Measurements from ENCODE around the gene NSFL1C. TPM values are rescaled to one million over a fixed set of nuclear protein-coding genes. Genes with fewer than 3 reads are reported as not detected.

NSFL1C gene
- total RNA-seq, 1 donor from 2014 or later: 80.1 TPM

DNA sequence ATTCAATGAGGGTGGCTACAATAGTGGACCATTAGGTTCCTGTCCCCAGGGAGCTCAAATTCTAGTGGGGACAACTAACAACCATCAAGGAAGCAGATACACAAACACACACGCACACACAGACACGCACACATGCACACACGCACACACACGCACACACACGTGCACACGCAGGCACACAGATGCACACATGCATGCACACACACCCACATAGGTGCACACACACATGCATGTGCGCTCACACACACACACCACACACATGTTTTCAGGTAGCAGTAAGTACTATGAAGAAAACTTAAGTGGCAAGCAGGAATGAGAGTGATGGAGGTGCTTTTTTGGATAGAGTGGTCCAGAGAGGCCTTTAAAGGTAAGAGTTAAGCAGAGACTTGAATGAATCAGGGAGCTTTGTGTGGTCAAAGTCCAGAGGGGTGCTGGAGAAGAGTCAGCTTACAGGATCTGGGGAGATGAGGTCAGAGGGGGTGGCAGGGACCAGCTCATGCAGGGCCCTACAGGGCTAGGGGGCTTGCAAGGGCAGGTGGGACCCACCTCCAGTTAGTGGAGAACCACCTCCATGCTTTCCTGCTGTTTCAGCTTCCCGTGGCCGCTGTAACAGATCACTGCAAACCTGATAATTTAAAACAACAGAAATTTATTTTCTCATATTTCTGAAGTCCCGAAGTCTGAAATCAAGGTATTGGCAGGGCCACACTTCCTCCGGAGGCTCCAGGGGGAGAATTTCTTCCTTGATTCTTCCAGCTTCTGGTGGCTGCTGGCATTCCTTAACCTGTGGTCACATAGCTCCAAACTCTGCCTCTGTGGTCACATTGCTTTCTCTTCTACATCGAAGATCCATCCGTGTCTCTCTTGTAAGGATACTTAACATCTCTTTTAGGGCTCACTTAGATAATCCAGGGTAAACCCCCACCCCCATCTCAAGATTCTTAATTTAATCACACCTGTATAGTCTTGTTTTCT, 6.9 kb upstream of the NSFL1C start:
- DNase-seq (ENCODE audit: extremely low spot score, unreplicated experiment): no peak
- H3K27ac Mint-ChIP-seq (ENCODE audit: unreplicated experiment): no peak overlapping the region
- H3K36me3 Mint-ChIP-seq (ENCODE audit: unreplicated experiment): no peaks in the 10 kb centered on the region
- peaks cover 21% of the 10 kb centered on the region for H3K4me1 Mint-ChIP-seq (ENCODE audit: unreplicated experiment)
- no peaks in the 10 kb centered on the region for H3K9me3 Mint-ChIP-seq (ENCODE audit: unreplicated experiment)
- H3K27me3 Mint-ChIP-seq (ENCODE audit: unreplicated experiment): no peaks in the 10 kb centered on the region
- TF ChIP-seq, protein P1, sequence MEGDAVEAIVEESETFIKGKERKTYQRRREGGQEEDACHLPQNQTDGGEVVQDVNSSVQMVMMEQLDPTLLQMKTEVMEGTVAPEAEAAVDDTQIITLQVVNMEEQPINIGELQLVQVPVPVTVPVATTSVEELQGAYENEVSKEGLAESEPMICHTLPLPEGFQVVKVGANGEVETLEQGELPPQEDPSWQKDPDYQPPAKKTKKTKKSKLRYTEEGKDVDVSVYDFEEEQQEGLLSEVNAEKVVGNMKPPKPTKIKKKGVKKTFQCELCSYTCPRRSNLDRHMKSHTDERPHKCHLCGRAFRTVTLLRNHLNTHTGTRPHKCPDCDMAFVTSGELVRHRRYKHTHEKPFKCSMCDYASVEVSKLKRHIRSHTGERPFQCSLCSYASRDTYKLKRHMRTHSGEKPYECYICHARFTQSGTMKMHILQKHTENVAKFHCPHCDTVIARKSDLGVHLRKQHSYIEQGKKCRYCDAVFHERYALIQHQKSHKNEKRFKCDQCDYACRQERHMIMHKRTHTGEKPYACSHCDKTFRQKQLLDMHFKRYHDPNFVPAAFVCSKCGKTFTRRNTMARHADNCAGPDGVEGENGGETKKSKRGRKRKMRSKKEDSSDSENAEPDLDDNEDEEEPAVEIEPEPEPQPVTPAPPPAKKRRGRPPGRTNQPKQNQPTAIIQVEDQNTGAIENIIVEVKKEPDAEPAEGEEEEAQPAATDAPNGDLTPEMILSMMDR (IDR thresholded peaks at IDR 0.05): no peak
- H3K4me3 Mint-ChIP-seq (ENCODE audit: unreplicated experiment): no peak overlapping the region

DNA sequence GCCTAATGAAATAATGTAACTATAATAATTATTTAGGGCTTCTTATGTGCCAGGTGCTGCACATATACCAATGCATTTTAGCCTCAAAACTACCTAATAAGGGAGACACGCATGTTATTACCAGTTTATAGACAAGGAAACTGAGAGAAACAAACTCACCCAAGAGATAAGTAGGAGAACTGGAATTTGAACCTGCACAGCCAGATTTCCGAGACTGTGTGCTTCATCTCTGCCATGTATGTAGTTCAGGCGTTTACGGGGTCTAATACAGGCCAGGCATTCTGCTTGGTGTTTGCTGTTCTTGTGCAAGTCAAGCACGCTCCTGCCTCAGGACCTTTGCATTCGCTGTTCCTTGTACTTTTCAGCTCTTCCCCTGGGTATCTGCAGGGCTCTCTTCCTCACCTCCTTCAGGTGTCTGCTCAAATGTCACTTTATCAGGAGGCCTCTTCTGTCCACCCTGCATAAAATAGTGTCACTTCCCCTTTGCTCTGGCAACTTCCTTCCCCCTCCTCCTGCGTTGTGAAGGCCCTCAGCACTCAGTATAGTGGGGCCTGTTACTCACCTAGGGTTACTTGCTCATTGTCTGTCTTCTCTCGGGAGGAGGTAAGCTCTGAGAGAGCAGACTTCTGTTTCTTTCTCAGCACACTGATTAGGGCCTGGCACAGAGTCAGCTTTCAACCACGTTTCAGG, 6.1 kb upstream of the NSFL1C start:
- Mint-ChIP-seq H3K4me1 (ENCODE audit: unreplicated experiment) (peaks cover 20% of the 10 kb centered on the region), H3K27me3 (ENCODE audit: unreplicated experiment) (no peaks in the 10 kb centered on the region), H3K36me3 (ENCODE audit: unreplicated experiment) (no peaks in the 10 kb centered on the region), H3K27ac (ENCODE audit: unreplicated experiment) (no peak overlapping the region), H3K9me3 (ENCODE audit: unreplicated experiment) (no peaks in the 10 kb centered on the region), H3K4me3 (ENCODE audit: unreplicated experiment) (no peak overlapping the region)
- TF ChIP-seq, protein P1 (IDR thresholded peaks at IDR 0.05): no peak
- DNase-seq (ENCODE audit: extremely low spot score, unreplicated experiment): no peak

DNA sequence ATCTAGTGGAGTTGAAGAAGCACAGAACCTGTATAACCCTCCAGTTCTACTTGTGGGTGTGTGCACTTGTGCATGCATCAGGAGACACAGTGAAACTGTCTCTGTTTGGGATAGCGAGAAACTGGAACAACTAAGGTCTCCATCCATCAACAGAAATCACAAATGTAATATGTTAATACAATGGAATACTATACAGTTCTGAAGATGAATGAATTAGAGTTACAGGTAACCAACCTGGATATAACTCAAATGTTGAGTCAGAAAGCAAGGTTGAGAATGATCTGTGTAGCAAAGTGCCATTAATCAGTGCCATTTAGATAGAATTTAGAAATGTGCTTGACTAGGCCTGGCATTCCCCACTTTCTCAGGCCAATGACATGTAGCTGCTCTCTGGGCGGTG, 4.6 kb upstream of the NSFL1C start:
- no peaks in the 10 kb centered on the region for H3K36me3 Mint-ChIP-seq (ENCODE audit: unreplicated experiment)
- no peaks in the 10 kb centered on the region for H3K9me3 Mint-ChIP-seq (ENCODE audit: unreplicated experiment)
- H3K4me1 Mint-ChIP-seq (ENCODE audit: unreplicated experiment): peaks cover 24% of the 10 kb centered on the region
- no peaks in the 10 kb centered on the region for H3K27me3 Mint-ChIP-seq (ENCODE audit: unreplicated experiment)
- TF ChIP-seq, protein P1 (IDR thresholded peaks at IDR 0.05): no peak
- DNase-seq (ENCODE audit: extremely low spot score, unreplicated experiment): no peak
- peak overlapping the region; percentile 88 for H3K27ac Mint-ChIP-seq (ENCODE audit: unreplicated experiment)
- H3K4me3 Mint-ChIP-seq (ENCODE audit: unreplicated experiment): no peak overlapping the region

DNA sequence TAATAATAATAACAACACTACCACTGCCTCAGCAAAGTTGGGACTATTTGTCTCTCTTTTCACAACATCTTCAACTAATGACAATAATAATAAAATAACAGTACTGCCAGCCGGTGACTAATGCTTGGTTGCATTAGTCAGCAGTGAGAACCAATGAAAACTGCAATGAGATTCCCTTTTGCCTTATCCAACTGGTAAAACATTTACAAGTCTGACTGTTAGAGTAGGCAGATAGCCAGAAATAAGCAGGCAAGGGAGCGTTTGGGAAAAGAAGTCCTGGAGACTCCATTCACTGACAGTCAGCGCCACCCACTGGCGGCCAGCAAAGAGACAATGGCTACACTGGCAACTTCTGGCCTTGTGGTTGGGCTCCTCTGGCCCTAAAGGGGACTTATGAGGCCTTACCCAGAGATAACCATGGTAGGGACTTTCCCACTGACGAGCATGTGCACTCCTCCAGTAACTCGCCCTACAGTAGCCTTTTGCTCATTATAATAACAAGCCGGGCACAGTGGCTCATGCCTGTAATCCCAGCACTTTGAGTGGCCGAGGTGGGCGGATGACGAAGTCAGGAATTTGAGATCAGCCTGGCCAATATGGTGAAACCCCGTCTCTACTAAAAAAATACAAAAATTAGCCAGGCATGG, 3.4 kb upstream of the NSFL1C start:
- H3K36me3 Mint-ChIP-seq (ENCODE audit: unreplicated experiment): no peaks in the 10 kb centered on the region
- peaks cover 34% of the 10 kb centered on the region for H3K4me1 Mint-ChIP-seq (ENCODE audit: unreplicated experiment)
- peak; percentile 94 for DNase-seq (ENCODE audit: extremely low spot score, unreplicated experiment)
- H3K27me3 Mint-ChIP-seq (ENCODE audit: unreplicated experiment): no peaks in the 10 kb centered on the region
- H3K9me3 Mint-ChIP-seq (ENCODE audit: unreplicated experiment): no peaks in the 10 kb centered on the region
- no peak overlapping the region for H3K4me3 Mint-ChIP-seq (ENCODE audit: unreplicated experiment)
- peak overlapping the region; percentile 88 for H3K27ac Mint-ChIP-seq (ENCODE audit: unreplicated experiment)
- TF ChIP-seq, protein P1 (IDR thresholded peaks at IDR 0.05): peak; percentile 92
